RWPE2 (cell line): ENCODE results near the gene CTCFL.
A peak's percentile ranks its signal among the peaks of the same experiment; 100 is the strongest.

Experiments used
- ATAC-seq: fragments of 200-7000 bp; cut with Tn5 transposase; 3 replicates; pipeline ENCODE4 v1.9.1; 2021; ENCODE audit warnings: low read depth
- DNase-seq: peaks from one replicate; pipeline ENCODE4 v3.0.0-alpha.2; 2020; ENCODE audit warnings: low spot score
- H3K27ac ChIP-seq: fragments of 450-650 bp; 2 replicates; pipeline ENCODE4 v1.5.1; 2017; ENCODE audit warnings: mild to moderate bottlenecking; ENCODE audit not compliant: poor library complexity, severe bottlenecking
- H3K27me3 ChIP-seq: fragments of 250-450 bp; sonication (Bioruptor Pico); 2 replicates; pipeline ENCODE4 v1.5.1; 2021; ENCODE audit warnings: mild to moderate bottlenecking, moderate library complexity; ENCODE audit not compliant: insufficient read depth, poor library complexity, severe bottlenecking
- H3K36me3 ChIP-seq: fragments of 250-450 bp; sonication (Bioruptor Pico); 2 replicates; pipeline ENCODE4 v1.5.1; 2020; ENCODE audit warnings: low read depth, mild to moderate bottlenecking, moderate library complexity
- H3K4me1 ChIP-seq: fragments of 250-450 bp; sonication (Bioruptor Pico); 2 replicates; pipeline ENCODE4 v1.5.1; 2021; ENCODE audit warnings: mild to moderate bottlenecking, moderate library complexity; ENCODE audit not compliant: insufficient read depth, poor library complexity, severe bottlenecking
- H3K4me3 ChIP-seq: fragments of 250-450 bp; sonication (Bioruptor Pico); 2 replicates; pipeline ENCODE4 v1.5.1; 2021; ENCODE audit warnings: mild to moderate bottlenecking, moderate library complexity; ENCODE audit not compliant: severe bottlenecking
- H3K9me3 ChIP-seq: fragments of 250-450 bp; sonication (Bioruptor Pico); 2 replicates; pipeline ENCODE4 v1.5.1; 2021; ENCODE audit warnings: mild to moderate bottlenecking, moderate library complexity; ENCODE audit not compliant: severe bottlenecking
- TF ChIP-seq, protein P1 (sequence below): fragments of 450-650 bp; IDR thresholded peaks from one replicate; pipeline ENCODE4 v1.5.1; 2017; ENCODE audit warnings: mild to moderate bottlenecking, moderate library complexity; ENCODE audit not compliant: poor library complexity, severe bottlenecking

The CTCFL gene

GRCh38 chr20:57500235-57500634 is 24.7 kb downstream of the CTCFL start:
- no peak for ATAC-seq
- peaks cover 21% of the 10 kb centered on the region for H3K27me3 ChIP-seq

DNA sequence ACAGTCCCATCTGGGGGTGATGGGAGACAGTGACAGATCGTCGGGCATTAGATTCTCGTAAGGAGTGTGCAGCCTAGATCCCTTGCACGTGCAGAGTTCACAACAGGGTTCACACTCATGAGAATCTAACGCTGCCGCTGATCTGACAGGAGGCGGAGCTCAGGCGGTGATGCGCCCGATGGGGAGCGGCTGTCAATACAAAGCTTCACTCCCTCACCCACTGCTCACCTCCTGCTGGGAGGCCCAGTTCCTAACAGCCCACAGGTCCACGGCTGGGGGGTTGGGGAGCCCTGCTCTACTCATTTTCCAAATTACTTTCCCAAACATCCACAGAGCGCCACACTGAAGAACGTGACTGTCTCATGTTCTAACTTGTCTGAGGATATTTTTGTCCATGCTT is 25.3 kb downstream of the CTCFL start:
- Histone ChIP-seq H3K27me3 (peaks cover 24% of the 10 kb centered on the region), H3K4me1 (peaks cover 7% of the 10 kb centered on the region), H3K4me3 (no peak overlapping the region), H3K36me3 (no peaks in the 10 kb centered on the region), H3K27ac (no peak overlapping the region), H3K9me3 (no peaks in the 10 kb centered on the region)
- TF ChIP-seq, protein P1, sequence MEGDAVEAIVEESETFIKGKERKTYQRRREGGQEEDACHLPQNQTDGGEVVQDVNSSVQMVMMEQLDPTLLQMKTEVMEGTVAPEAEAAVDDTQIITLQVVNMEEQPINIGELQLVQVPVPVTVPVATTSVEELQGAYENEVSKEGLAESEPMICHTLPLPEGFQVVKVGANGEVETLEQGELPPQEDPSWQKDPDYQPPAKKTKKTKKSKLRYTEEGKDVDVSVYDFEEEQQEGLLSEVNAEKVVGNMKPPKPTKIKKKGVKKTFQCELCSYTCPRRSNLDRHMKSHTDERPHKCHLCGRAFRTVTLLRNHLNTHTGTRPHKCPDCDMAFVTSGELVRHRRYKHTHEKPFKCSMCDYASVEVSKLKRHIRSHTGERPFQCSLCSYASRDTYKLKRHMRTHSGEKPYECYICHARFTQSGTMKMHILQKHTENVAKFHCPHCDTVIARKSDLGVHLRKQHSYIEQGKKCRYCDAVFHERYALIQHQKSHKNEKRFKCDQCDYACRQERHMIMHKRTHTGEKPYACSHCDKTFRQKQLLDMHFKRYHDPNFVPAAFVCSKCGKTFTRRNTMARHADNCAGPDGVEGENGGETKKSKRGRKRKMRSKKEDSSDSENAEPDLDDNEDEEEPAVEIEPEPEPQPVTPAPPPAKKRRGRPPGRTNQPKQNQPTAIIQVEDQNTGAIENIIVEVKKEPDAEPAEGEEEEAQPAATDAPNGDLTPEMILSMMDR: no peak
- DNase-seq (no peak), ATAC-seq (no peak)

More at GRCh38 chr20:57500235-57500634, 24.7 kb downstream of the CTCFL start:
- Histone ChIP-seq H3K27ac (no peak overlapping the region), H3K4me1 (peaks cover 7% of the 10 kb centered on the region), H3K9me3 (no peaks in the 10 kb centered on the region), H3K4me3 (no peak overlapping the region), H3K36me3 (no peaks in the 10 kb centered on the region)
- TF ChIP-seq, protein P1: no peak
- DNase-seq: no peak

DNA sequence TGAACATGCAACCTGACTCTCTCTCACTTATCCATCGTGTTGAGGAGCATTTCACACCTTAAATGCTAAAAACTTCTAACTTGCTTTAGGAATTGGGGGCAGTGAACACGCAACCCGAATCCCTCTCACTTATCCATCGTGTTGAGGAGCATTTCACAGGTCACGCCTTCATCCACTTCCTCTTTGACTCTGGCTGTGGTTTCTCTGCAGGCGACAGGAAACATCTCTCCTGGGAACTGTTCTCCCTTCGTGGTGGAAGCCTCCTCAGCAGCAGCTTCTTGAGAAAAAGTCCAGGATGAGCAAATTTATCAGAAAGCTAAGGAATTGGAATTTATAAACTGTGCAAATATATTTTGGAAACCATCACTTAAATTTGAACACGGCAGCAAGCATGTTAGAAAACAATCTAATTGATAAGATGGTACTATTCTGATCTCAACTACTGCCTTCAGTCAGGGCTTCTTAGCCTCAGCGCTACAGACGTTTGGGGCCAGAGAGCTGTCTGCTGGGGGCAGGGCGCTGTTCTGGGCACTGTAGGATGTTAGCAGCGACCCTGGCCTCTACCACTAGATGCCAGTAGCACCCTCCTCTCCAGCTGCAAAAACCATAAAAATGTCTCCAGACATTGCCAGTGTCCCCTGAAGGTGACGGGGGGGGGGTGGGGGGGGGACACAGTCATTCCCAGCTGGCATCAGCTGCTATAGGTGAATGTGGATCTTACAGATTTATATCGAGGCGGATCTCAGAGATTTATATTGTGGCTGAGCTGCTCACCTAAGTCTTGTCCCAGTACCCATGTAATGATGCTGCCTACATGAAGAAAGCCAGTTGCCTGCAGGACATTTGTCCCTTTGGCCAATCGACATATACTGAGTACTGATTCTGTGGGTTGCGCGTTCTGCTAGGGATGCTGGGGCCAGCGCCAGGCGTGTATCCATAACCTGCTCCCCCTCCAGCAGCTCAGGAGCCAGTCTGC is 26.2 kb downstream of the CTCFL start:
- H3K27me3 ChIP-seq: peaks cover 29% of the 10 kb centered on the region
- no peaks in the 10 kb centered on the region for H3K9me3 ChIP-seq
- no peak overlapping the region for H3K4me3 ChIP-seq
- ATAC-seq (peak; percentile 82), DNase-seq (no peak)
- peaks cover 7% of the 10 kb centered on the region for H3K4me1 ChIP-seq
- no peaks in the 10 kb centered on the region for H3K36me3 ChIP-seq
- TF ChIP-seq, protein P1: peak; percentile 93
- H3K27ac ChIP-seq: no peak overlapping the region

- no peak for ATAC-seq
- H3K27ac ChIP-seq: no peak overlapping the region
- TF ChIP-seq, protein P1: no peak
- DNase-seq: no peak
- H3K4me1 ChIP-seq: peaks cover 7% of the 10 kb centered on the region
- no peaks in the 10 kb centered on the region for H3K36me3 ChIP-seq
- peaks cover 37% of the 10 kb centered on the region for H3K27me3 ChIP-seq
- no peaks in the 10 kb centered on the region for H3K9me3 ChIP-seq
- H3K4me3 ChIP-seq: no peak overlapping the region
Observed at GRCh38 chr20:57496592-57496991, 28.3 kb downstream of the CTCFL start.

DNA sequence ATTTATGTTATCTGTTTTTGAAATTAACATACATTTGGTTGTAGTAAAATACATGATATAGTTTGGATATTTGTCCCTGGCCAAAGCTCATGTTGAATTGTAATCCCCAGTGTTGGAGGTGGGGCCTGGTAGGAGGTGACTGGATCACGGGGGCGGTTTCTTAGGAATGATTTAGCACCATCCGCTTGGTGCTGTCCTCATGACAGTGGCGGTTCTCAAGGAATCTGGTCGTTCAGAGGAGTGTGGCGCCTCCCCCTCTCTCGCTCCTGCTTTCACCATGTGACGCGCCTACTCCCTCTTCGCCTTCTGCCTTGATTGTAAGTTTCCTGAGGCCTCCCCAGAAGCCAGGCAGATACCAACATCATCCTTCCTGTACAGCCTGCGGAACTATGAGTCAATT is 29.0 kb downstream of the CTCFL start:
- TF ChIP-seq, protein P1: no peak
- Histone ChIP-seq H3K9me3 (no peaks in the 10 kb centered on the region), H3K4me1 (peaks cover 7% of the 10 kb centered on the region), H3K27ac (no peak overlapping the region), H3K4me3 (no peak overlapping the region), H3K27me3 (peaks cover 37% of the 10 kb centered on the region), H3K36me3 (no peaks in the 10 kb centered on the region)
- ATAC-seq (no peak), DNase-seq (no peak)
